Stimulated activated CD8-positive, alpha-beta memory T cell treated with anti-CD3 and anti-CD28 coated beads, Interleukin-7, amount 100 ng/mL, for 1 hour (primary cell): ENCODE results near the gene TNFSF9.

Source experiments
- DNase-seq, 2 donors: peaks; one replicate each; pipeline ENCODE4 v3.0.0-alpha.2; 2020; ENCODE audit warnings: low read depth in 2 of 2

TNFSF9 gene, protein sequence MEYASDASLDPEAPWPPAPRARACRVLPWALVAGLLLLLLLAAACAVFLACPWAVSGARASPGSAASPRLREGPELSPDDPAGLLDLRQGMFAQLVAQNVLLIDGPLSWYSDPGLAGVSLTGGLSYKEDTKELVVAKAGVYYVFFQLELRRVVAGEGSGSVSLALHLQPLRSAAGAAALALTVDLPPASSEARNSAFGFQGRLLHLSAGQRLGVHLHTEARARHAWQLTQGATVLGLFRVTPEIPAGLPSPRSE

DNA sequence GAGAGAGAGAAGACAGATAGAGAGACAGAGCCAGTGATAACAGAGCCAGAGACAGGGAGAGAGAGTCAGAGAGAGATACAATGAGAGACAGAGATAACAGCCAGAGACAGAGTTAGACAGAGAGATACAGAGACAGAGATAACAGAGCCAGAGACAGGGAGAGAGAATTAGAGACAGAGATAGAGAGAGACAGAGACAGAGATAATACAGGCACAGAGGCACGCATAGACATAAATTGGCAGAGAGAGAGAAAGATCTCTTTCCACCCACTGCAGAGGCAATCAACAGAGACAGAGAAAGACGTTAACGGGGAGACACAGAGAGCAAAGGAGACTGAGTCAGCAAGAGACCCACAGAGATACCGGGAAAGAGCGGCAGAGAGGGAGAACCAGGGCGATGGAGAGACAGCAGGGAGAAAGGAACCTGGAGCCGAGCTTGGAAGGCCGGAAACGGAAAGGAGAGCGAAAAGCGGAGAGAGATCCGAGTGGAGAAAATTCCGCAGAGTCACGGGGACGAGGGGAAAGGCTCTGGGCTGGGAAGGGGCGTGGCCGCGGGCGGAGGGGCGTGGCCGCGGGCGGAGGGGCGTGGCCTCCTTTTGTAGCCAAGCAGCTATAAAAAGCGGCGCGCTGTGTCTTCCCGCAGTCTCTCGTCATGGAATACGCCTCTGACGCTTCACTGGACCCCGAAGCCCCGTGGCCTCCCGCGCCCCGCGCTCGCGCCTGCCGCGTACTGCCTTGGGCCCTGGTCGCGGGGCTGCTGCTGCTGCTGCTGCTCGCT is at the start of gene TNFSF9:
Gene TNFSF9 (plus strand): TSS at position 641 of the 777 bp plus-strand sequence. CDS start 11 bp downstream, at position 652.
- peak; percentile 73 to 75 for DNase-seq

DNA sequence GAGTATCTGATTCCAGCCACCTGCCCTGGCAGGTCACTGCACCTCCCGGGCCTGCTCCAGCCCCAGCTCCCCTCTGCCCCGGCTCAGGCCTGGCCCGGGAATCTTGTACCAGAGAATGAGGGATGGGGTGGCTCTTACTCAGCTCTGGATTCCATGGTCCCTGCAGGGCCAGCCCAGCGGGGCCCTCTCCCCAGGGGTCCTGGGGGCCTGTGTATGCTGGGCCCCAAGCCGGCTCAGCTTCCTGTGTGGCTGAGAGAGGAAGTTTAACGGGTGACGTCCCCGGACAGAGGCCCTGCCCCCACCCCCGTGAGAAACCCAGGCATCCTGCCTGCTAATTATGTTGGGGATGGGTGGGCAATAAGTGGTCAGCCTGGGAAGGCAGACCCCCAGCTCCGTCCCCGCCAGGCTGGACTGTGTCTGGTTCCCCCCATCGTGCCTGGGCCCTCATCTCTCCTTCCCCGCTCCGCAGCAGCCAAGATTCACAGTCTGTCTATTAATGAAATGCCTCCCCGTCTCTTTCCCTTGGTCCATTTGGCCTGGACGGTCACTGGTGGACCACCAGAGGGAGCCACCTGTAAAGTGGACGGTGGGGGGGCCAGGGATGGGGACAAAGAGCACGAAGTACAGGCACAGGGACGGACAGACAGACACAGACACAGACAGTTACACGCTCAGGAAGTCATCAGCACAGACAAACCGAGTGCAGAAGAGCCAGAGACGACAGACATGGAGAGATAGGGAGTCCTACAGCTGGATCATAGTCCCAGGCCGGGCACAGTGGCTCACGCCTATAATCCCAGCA is 49.1 kb upstream of the TNFSF9 start, which contains the start of gene DENND1C:
Gene DENND1C (minus strand): TSS at position 247 of the 802 bp plus-strand sequence. CDS start 92 bp downstream, at position 155.
- DNase-seq: peak in 1 of 2 donors; percentile 51

DNA sequence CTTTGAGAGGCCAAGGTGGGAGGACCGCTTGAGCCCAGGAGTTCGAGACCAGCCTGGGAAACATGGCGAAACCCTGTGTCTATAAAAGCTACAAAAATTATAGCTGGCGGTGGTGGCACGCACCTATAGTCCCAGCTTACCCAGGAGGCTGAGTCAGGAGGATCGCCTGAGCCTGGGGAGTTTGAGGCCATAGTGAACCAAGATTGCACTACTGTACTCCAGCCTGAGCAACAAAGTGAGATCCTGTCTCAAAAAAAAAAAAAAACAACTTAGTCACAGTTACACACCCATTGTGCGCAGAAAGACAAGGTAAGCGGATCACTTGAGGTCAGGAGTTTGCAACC is 48.5 kb upstream of the TNFSF9 start:
- no peak for DNase-seq

GRCh38 chr19:6483235-6483634 is 47.6 kb upstream of the TNFSF9 start:
- DNase-seq: no peak

- DNase-seq: no peak
Observed at GRCh38 chr19:6484230-6484629, 46.6 kb upstream of the TNFSF9 start.

DNA sequence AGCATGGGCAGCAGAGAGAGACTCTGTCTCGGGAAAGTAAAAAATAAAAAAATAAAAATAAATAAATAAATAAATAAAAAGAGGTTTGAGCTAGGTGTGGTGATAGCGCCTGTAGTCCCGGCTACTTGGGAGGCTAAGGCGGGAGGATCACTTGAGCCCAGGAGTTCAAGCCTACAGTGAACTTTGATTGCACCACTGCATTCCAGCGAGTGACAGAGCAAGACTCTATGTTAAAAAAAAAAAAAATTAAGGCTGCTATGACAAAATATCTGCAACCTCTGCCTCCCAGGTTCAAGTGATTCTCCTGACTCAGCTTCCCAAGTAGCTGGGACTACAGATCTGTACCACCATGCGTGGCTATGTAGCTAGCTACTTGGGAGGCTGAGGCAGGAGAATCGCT is 46.0 kb upstream of the TNFSF9 start:
- no peak for DNase-seq

DNA sequence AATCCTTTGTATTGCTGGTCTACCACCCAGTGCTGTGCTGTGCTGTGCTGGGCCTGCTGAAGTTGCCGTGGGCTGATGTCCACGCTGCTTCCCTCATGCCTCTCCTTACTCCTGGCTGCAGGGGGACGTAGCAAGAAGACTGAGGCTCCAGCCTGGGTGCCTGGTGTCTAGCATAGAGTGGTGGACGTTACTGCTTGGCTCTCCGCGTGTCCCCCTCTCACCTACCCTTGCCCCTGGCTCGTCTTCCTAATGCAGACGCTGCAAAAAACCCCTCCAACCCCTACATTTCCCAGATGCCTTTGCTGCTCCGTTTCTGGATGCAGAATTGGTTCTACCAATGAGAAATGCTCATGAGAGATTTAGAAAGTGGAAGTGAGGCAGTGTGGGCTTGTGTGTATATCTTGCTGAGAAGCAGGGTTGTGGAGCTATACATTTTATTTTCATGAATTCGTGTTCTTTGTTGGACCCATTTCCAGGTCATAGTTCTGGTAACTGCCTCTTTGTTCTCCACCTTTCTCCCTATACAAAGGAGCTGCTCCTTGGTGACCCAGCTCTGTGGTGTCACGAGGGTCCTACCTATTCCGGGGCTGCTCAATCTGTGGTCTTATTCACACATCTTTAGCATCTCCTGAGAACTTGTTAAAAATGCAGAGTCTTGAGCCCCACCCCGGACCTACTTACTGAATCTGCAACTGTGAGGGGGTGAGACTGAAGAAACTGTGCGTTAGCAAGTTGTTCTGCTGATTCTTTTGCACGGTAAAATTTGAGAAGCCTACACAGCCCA is 41.4 kb upstream of the TNFSF9 start:
- DNase-seq: no peak

GRCh38 chr19:6490134-6490533 is 40.7 kb upstream of the TNFSF9 start:
- no peak for DNase-seq

DNA sequence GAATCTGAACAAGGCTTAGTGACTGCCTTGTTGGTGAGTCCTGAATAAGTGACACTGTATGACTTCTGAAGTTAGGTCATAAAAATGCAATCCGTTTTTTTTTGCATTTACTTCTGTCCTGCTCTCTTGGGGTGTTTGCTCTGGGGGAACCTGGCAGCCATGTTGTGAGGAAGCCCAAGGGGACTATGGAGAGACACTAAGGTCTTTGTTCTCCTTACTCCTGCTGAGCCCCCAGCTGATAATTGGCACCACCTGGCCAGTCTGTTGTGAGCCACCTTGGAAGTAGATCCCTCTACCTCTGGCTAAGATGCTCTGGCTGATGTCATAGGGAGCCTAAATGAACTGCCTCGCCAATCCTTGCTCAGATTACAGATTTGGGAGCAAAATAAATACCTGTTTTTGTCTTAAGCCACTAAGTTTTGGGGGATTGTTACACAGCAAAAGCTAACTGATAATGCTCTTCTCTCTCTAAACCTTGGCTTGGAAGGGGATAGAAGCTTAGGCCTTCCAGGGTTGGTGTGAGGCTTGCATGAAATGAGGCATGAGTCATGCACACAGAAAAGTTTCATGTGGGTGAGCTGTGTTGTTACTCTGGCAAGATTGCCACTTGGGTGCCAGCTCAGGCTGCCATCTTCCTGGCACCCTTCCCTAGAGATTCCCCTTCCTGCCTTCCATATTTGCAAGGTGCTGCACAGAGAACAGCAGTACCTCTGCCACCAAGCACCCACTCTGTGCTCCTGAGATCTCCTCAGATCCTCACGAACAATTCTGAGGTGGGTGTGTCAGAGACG is 38.8 kb upstream of the TNFSF9 start:
- DNase-seq: no peak

DNA sequence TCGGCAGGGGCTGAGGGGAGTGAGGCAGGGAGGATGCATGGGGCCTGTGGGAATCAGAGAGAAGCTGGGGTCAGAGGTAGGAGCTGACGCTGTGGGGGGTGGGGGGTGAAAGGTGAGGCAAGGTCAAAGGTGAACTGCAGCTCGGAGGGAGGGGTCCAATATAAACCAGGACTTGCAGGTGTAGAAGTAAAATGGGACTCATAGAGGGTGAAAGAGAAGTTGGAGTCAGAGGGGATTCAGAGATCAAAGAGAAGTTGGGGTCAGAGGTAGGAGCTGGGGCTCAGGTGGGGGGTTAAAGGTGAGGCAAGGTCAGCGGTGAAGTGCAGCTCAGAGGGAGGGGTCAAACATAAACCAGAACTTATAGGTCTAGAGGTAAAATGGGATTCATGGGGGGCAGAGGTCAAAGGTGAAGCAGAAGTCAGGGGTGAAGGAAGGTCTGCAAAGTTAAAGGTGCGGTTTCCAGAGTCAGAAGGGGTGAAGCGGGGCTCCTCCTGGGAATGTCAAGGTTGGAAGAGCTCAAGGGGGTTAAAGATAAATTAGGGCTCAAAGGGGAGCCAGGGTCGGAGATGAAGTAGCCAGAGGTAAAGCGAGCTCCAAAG is 36.3 kb upstream of the TNFSF9 start:
- no peak for DNase-seq

DNA sequence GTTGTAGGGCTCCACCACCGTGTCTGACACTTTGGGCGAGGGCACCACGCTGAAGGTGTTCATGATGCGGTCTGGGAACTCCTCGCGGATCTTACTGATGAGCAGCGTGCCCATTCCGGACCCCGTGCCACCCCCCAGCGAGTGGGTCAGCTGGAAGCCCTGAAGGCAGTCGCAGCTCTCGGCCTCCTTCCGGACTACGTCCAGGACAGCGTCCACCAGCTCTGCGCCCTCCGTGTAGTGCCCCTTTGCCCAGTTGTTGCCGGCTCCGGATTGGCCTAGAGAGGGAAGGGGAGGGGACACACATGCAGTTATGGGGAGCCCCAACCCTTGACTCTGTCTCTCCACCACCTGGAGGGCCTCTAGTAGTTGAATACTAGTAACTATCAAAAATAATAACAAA is 34.9 kb upstream of the TNFSF9 start:
- no peak for DNase-seq

- DNase-seq: no peak
Observed at GRCh38 chr19:6498294-6499036, 32.4 kb upstream of the TNFSF9 start.

GRCh38 chr19:6499052-6499790 is 31.6 kb upstream of the TNFSF9 start:
- no peak for DNase-seq

GRCh38 chr19:6500837-6501739 is 29.7 kb upstream of the TNFSF9 start:
- DNase-seq: no peak

- DNase-seq: no peak
Observed at GRCh38 chr19:6501740-6502648, 28.8 kb upstream of the TNFSF9 start, which contains the start of gene TUBB4A. Gene TUBB4A, minus strand, starts transcription at chr19:6502309. Its CDS starts 97 bp downstream, at chr19:6502212.

DNA sequence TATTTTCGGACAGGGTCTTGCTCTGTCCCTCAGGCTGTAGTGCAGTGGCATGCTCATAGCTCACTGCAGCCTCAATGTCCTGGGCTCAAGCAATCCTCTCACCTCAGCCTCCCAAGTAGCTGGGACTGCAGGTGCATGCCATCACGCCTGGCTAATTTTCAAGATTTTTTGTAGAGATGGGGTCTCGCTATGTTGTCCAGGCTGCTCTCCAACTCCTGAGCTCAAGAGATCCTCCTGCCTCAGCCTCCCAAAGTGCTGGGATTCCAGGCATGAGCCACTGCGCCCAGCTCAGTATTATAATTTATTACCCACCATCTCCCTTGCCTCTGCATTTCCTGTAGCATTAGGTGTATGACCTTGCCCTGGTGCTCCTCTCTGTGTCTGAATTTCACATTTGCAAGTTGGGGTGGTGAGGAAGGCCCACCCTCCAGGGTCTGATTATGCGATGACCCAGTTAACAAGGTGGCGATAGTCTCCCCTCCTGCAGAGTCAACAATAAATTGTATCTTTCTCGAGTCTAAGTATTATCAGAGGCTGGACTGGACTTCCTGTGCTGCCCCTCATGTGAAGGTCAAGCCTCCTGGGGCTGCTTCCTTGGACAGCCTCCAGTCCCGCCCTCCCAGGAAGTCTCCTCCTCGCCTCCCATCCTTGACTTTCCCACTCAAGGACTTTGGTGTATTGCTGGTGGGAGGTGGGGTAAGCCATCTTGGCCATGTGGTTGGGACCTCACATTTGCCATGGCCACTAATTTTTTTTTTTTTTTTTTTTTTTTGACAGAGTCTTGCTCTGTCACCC is 27.2 kb upstream of the TNFSF9 start:
- no peak for DNase-seq
